Stimulated activated naive CD8-positive, alpha-beta T cell treated with anti-CD3 and anti-CD28 coated beads, Interleukin-15, Interleukin-2, amounts not matched to agents 100 U/mL and 50 U/mL, for 24 hours (primary cell): ENCODE data around the gene DAPK3.
"Not testable (repeated sequence)": the region's sequence is repeated elsewhere in the genome, so short reads cannot be mapped to it uniquely, and the experiment has no call there.

ENCODE experiments used
- ATAC-seq: fragments of 150-1000 bp; cut with Tn5 transposase; one replicate; pipeline ENCODE4 v1.10.0; 2021
- DNase-seq: peaks from one replicate; pipeline ENCODE4 v3.0.0; 2021

DAPK3 gene

GRCh38 chr19:4005436-4005835, 34.5 kb upstream of the DAPK3 start:
- not testable (repeated sequence) for ATAC-seq, DNase-seq

- not testable (repeated sequence) for DNase-seq
Observed at GRCh38 chr19:4000798-4001197, 29.9 kb upstream of the DAPK3 start.

GRCh38 chr19:3998667-3999412, 27.9 kb upstream of the DAPK3 start:
- ATAC-seq, DNase-seq: not testable (repeated sequence)

More at GRCh38 chr19:4000798-4001197, 29.9 kb upstream of the DAPK3 start:
- ATAC-seq, result not testable (repeated sequence)

- no peak for DNase-seq
- no peak for ATAC-seq
Observed at GRCh38 chr19:3995607-3996006, 24.7 kb upstream of the DAPK3 start.

GRCh38 chr19:3990815-3991117, 19.9 kb upstream of the DAPK3 start:
- DNase-seq, result no peak
- ATAC-seq, result no peak

- peak; percentile 90 for DNase-seq
- ATAC-seq, result peak; percentile 33
Observed at GRCh38 chr19:3987619-3988371, 16.9 kb upstream of the DAPK3 start.

GRCh38 chr19:3986260-3987041, 15.6 kb upstream of the DAPK3 start:
- ATAC-seq (peak; percentile 25), DNase-seq (peak; percentile 70)

- no peak for ATAC-seq
- no peak for DNase-seq
Observed at GRCh38 chr19:3985643-3986259, 14.9 kb upstream of the DAPK3 start.

- DNase-seq (peak; percentile 92), ATAC-seq (peak; percentile 24)
Observed at GRCh38 chr19:3984908-3985642, 14.2 kb upstream of the DAPK3 start, which contains the start of gene EEF2. EEF2 (minus strand) TSS chr19:3985463; CDS start chr19:3985380, 83 bp downstream.

GRCh38 chr19:3984584-3984907, 13.6 kb upstream of the DAPK3 start:
- DNase-seq (no peak), ATAC-seq (no peak)

- ATAC-seq (no peak), DNase-seq (peak; percentile 34)
Observed at GRCh38 chr19:3983936-3984583, 13.2 kb upstream of the DAPK3 start.

- DNase-seq (no peak), ATAC-seq (no peak)
Observed at GRCh38 chr19:3983542-3983914, 12.6 kb upstream of the DAPK3 start.

GRCh38 chr19:3982701-3983541, 12.0 kb upstream of the DAPK3 start:
- peak; percentile 10 for ATAC-seq
- DNase-seq, result no peak

GRCh38 chr19:3981736-3982681, 11.1 kb upstream of the DAPK3 start:
- ATAC-seq (no peak), DNase-seq (no peak)

- ATAC-seq (no peak), DNase-seq (no peak)
Observed at GRCh38 chr19:3981373-3981735, 10.5 kb upstream of the DAPK3 start.

GRCh38 chr19:3980353-3981251, 9.7 kb upstream of the DAPK3 start:
- DNase-seq (no peak), ATAC-seq (no peak)

- ATAC-seq (no peak), DNase-seq (no peak)
Observed at GRCh38 chr19:3979674-3980352, 8.9 kb upstream of the DAPK3 start.

- ATAC-seq (no peak), DNase-seq (no peak)
Observed at GRCh38 chr19:3979289-3979673, 8.4 kb upstream of the DAPK3 start.
